ENCODE measurements around the gene GUK1. TPM values are rescaled to one million over a fixed set of nuclear protein-coding genes. Genes with fewer than 3 reads are reported as not detected.

The GUK1 gene
- polyA plus RNA-seq, 1 experiment: 177 TPM

- no peak for TF ChIP-seq CTCF (IDR thresholded peaks at IDR 0.05; ENCODE audit: low read depth, low read length)
- no peak for DNase-seq (ENCODE audit: low read depth, low spot score)
These were observed 32.4 kb upstream of the GUK1 start for GRCh38 chr1:228107636-228108035.

GRCh38 chr1:228108055-228108690, 31.9 kb upstream of the GUK1 start:
- ChIA-PET CTCF (no interaction called here), POLR2A (no interaction called here)
- no peak for TF ChIP-seq CTCF (IDR thresholded peaks at IDR 0.05; ENCODE audit: low read depth, low read length)
- Histone ChIP-seq H3K9me3 (ENCODE audit: control insufficient read depth, insufficient read depth, low read length) (no peaks in the 10 kb centered on the region; the same call in 1 of the 2 replicates), H3K27me3 (ENCODE audit: control insufficient read depth, insufficient read depth, low read length) (no peaks in the 10 kb centered on the region), H3K4me3 (ENCODE audit: low read depth, low read length) (peak overlapping the region; percentile 97), H3K27ac (ENCODE audit: low read depth, low read length) (no peak overlapping the region)
- no peak for DNase-seq (ENCODE audit: low read depth, low spot score)

More at GRCh38 chr1:228107636-228108035, 32.4 kb upstream of the GUK1 start:
- H3K27ac ChIP-seq (ENCODE audit: low read depth, low read length): no peak overlapping the region
- H3K27me3 ChIP-seq (ENCODE audit: control insufficient read depth, insufficient read depth, low read length): no peaks in the 10 kb centered on the region
- H3K4me3 ChIP-seq (ENCODE audit: low read depth, low read length): no peak overlapping the region
- ChIA-PET POLR2A (no interaction called here), CTCF (no interaction called here)
- no peaks in the 10 kb centered on the region; the same call in 1 of the 2 replicates for H3K9me3 ChIP-seq (ENCODE audit: control insufficient read depth, insufficient read depth, low read length)

GRCh38 chr1:228108742-228109072, 31.4 kb upstream of the GUK1 start:
- H3K4me3 ChIP-seq (ENCODE audit: low read depth, low read length): peak overlapping the region; percentile 97
- H3K27me3 ChIP-seq (ENCODE audit: control insufficient read depth, insufficient read depth, low read length): no peaks in the 10 kb centered on the region
- POLR2A ChIA-PET: no interaction called here
- CTCF ChIA-PET: no interaction called here
- TF ChIP-seq CTCF (IDR thresholded peaks at IDR 0.05; ENCODE audit: low read depth, low read length): no peak
- no peak for DNase-seq (ENCODE audit: low read depth, low spot score)
- no peak overlapping the region for H3K27ac ChIP-seq (ENCODE audit: low read depth, low read length)
- no peaks in the 10 kb centered on the region; the same call in 1 of the 2 replicates for H3K9me3 ChIP-seq (ENCODE audit: control insufficient read depth, insufficient read depth, low read length)

- Histone ChIP-seq H3K27ac (ENCODE audit: low read depth, low read length) (peak within 1 kb of the TSS; percentile 57), H3K4me3 (ENCODE audit: low read depth, low read length) (peak within 1 kb of the TSS; percentile 97), H3K9me3 (ENCODE audit: control insufficient read depth, insufficient read depth, low read length) (no peaks in the 10 kb centered on the region; the same call in 1 of the 2 replicates), H3K27me3 (ENCODE audit: control insufficient read depth, insufficient read depth, low read length) (no peaks in the 10 kb centered on the region)
- POLR2A ChIA-PET: interaction anchor here (0.6 to 1.6 kb wide), 2 partner anchors 31 to 104 kb away, joined by 4 to 7 read pairs; partner anchors contain the start of gene GUK1
- peak; percentile 13; the same call in 1 of the 2 replicates for TF ChIP-seq CTCF (IDR thresholded peaks at IDR 0.05; ENCODE audit: low read depth, low read length)
- CTCF ChIA-PET: interaction anchor here (0.6 to 2.7 kb wide), 6 partner anchors 10 to 361 kb away, joined by 3 to 20 read pairs (median 4); partner anchors contain the start of gene IBA57
- DNase-seq (ENCODE audit: low read depth, low spot score): peak; percentile 83
These were observed 30.8 kb upstream of the GUK1 start, which contains the start of gene MRPL55 for GRCh38 chr1:228109073-228109961. Gene MRPL55 (minus strand): TSS chr1:228109299. CDS start chr1:228108260, 1,039 bp downstream.
